HL-60 (cell line): ENCODE measurements around the gene JMJD1C.

Experiments
- DNase-seq, 2 experiments: peaks; one replicate each; pipeline ENCODE4 v3.0.0-alpha.2; 2010 to 2020; ENCODE audit warnings: low read depth in 1 of 2, low spot score in 1 of 2
- H3K27ac ChIP-seq: fragments of 250-450 bp; sonication (Bioruptor Pico); replicated peaks from 2 replicates; pipeline ENCODE4 v1.5.1; 2020; ENCODE audit warnings: mild to moderate bottlenecking, moderate library complexity
- H3K27me3 ChIP-seq: fragments of 250-450 bp; sonication (Bioruptor Pico); 2 replicates; pipeline ENCODE4 v1.5.1; 2021; ENCODE audit warnings: mild to moderate bottlenecking, moderate library complexity; ENCODE audit not compliant: insufficient read depth, poor library complexity, severe bottlenecking
- H3K4me3 ChIP-seq: replicated peaks from 2 replicates; pipeline ENCODE4 v1.5.1; 2011; ENCODE audit warnings: mild to moderate bottlenecking, control low read depth, low read length; ENCODE audit not compliant: insufficient read depth
- GABPA ChIP-seq: IDR thresholded peaks from 2 replicates; pipeline ENCODE4 v1.6.1; 2012; ENCODE audit warnings: low read depth
- POLR2AphosphoS5 ChIP-seq: IDR thresholded peaks from 2 replicates; pipeline ENCODE4 v1.6.1; 2012; ENCODE audit warnings: low read depth
- REST ChIP-seq: IDR thresholded peaks from 2 replicates; pipeline ENCODE4 v1.6.1; 2012; ENCODE audit warnings: low read depth; ENCODE audit not compliant: insufficient replicate concordance
- SPI1 ChIP-seq: IDR thresholded peaks from 2 replicates; pipeline ENCODE4 v1.6.1; 2012; ENCODE audit warnings: low read depth, mild to moderate bottlenecking, borderline replicate concordance
- microRNA-seq: library from miRNA; unstranded; fragments of <30 nt; microRNA quantifications from one replicate; pipeline ENCODE4, GENCODE V29; 2018
- TF ChIP-seq, protein P1 (sequence below): IDR thresholded peaks from one replicate; pipeline ENCODE4 v1.5.1; 2011; ENCODE audit warnings: low read length, control low read depth, inconsistent platforms; ENCODE audit not compliant: insufficient read depth

The JMJD1C gene

DNA sequence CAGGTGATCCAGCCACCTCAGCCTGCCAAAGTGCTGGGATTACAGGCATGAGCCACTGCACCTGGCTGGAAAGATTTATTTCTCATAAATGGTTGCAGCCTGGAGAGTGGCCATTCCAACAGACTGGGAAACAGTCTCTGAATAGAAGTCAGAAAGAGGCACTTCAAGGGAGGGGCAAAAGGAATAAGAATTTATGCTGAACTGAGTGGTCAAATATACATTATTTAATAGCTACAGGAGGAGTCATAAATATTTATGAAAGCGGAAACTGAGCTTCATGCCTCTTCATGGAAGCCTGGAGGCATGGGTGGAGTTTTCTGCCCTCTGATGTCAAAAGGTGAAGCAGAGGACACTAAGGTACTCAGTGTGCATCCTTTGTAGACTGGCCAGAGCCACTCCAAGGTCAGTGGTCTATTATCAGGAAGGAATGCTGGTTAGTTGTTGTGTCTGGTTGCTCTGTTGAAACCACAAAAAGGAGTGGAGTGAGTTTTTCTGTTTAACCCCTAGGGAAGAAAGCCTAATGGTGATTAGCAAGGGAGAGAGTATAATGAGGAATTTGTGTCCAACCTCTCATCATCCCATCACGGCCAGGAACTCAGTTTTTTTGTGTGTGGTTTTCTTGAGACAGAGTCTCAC is 341.9 kb downstream of the JMJD1C start:
- no peak for DNase-seq
- H3K4me3 ChIP-seq = no peak overlapping the region
- no peaks in the 10 kb centered on the region for H3K27me3 ChIP-seq
- TF ChIP-seq POLR2AphosphoS5 (no peak), GABPA (no peak), SPI1 (no peak)
- TF ChIP-seq, protein P1, sequence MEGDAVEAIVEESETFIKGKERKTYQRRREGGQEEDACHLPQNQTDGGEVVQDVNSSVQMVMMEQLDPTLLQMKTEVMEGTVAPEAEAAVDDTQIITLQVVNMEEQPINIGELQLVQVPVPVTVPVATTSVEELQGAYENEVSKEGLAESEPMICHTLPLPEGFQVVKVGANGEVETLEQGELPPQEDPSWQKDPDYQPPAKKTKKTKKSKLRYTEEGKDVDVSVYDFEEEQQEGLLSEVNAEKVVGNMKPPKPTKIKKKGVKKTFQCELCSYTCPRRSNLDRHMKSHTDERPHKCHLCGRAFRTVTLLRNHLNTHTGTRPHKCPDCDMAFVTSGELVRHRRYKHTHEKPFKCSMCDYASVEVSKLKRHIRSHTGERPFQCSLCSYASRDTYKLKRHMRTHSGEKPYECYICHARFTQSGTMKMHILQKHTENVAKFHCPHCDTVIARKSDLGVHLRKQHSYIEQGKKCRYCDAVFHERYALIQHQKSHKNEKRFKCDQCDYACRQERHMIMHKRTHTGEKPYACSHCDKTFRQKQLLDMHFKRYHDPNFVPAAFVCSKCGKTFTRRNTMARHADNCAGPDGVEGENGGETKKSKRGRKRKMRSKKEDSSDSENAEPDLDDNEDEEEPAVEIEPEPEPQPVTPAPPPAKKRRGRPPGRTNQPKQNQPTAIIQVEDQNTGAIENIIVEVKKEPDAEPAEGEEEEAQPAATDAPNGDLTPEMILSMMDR = no peak
- no peak overlapping the region for H3K27ac ChIP-seq

- Histone ChIP-seq H3K27me3 (no peaks in the 10 kb centered on the region), H3K4me3 (no peak overlapping the region), H3K27ac (no peak overlapping the region)
- no peak for DNase-seq
- TF ChIP-seq GABPA (no peak), SPI1 (no peak), POLR2AphosphoS5 (no peak), REST (no peak)
- TF ChIP-seq, protein P1 = no peak
Measured at GRCh38 chr10:63120554-63120953, 345.2 kb downstream of the JMJD1C start.

DNA sequence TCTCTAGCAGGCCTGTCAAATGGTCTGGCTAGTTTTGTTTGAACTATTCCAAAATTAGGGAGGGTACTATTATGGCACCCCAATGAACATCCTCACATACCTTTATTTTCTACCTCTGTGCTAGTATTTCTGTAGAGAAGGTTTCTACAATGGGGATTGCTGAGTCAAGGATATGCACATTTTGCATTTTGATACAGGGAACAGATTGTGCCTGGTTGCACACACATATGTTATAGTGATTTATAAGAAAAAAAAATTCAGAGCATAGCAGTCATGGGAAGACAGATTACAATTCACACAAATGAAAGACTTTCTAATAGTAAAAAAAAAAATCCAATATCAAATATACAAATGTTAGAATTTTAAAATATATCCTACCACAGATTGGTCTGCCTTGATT is 346.7 kb downstream of the JMJD1C start:
- Histone ChIP-seq H3K4me3 (no peak overlapping the region), H3K27me3 (no peaks in the 10 kb centered on the region), H3K27ac (no peak overlapping the region)
- no peak for DNase-seq
- TF ChIP-seq, protein P1 = no peak
- TF ChIP-seq REST (no peak), GABPA (no peak), POLR2AphosphoS5 (no peak), SPI1 (no peak)

Small RNAs within 50 kb of the gene (microRNA-seq; reads per million reads assigned to microRNA genes)
- gene MIR1296 = 1,361 reads per million, percentile 89 among the genes with 10 or more reads in this experiment
